Fibroblast of skin of left biceps (primary cell): ENCODE data around the gene CAMK4.

Experiments
- DNase-seq, 2 experiments: peaks; one replicate each; pipeline ENCODE4 v3.0.0-alpha.2; 2013; ENCODE audit warnings: low read depth in 2 of 2

The CAMK4 gene

GRCh38 chr5:111229221-111229835 lies 5.1 kb downstream of the CAMK4 start:
- DNase-seq = no peak

GRCh38 chr5:111229871-111230810 lies 6.0 kb downstream of the CAMK4 start:
- no peak for DNase-seq

- no peak for DNase-seq
Observed at GRCh38 chr5:111231119-111231518, 6.9 kb downstream of the CAMK4 start.

GRCh38 chr5:111232311-111233051 lies 8.3 kb downstream of the CAMK4 start:
- DNase-seq = no peak

- DNase-seq = no peak
Observed at GRCh38 chr5:111233052-111233374, 8.8 kb downstream of the CAMK4 start.

- no peak for DNase-seq
Observed at GRCh38 chr5:111234125-111234524, 9.9 kb downstream of the CAMK4 start.

GRCh38 chr5:111235635-111236034 lies 11.5 kb downstream of the CAMK4 start:
- no peak for DNase-seq

- no peak for DNase-seq
Observed at GRCh38 chr5:111236348-111236747, 12.2 kb downstream of the CAMK4 start.

GRCh38 chr5:111236995-111237394 lies 12.8 kb downstream of the CAMK4 start:
- no peak for DNase-seq

- no peak for DNase-seq
Observed at GRCh38 chr5:111237470-111237869, 13.3 kb downstream of the CAMK4 start.

- no peak for DNase-seq
Observed at GRCh38 chr5:111238431-111239225, 14.4 kb downstream of the CAMK4 start.

GRCh38 chr5:111241696-111242095 lies 17.5 kb downstream of the CAMK4 start:
- no peak for DNase-seq

- DNase-seq = no peak
Observed at GRCh38 chr5:111242606-111243005, 18.4 kb downstream of the CAMK4 start.

- no peak for DNase-seq
Observed at GRCh38 chr5:111243318-111243717, 19.1 kb downstream of the CAMK4 start.

- DNase-seq = no peak
Observed at GRCh38 chr5:111245654-111246053, 21.5 kb downstream of the CAMK4 start.

- no peak for DNase-seq
Observed at GRCh38 chr5:111246459-111246858, 22.3 kb downstream of the CAMK4 start.

- DNase-seq = no peak
Observed at GRCh38 chr5:111248571-111248970, 24.4 kb downstream of the CAMK4 start.

GRCh38 chr5:111251921-111252320 lies 27.7 kb downstream of the CAMK4 start:
- DNase-seq = no peak

GRCh38 chr5:111252799-111253545 lies 28.8 kb downstream of the CAMK4 start:
- DNase-seq = no peak

GRCh38 chr5:111254613-111255012 lies 30.4 kb downstream of the CAMK4 start:
- peak; percentile 7 to 11 for DNase-seq

GRCh38 chr5:111255169-111255568 lies 31.0 kb downstream of the CAMK4 start:
- DNase-seq = no peak
